Stimulated activated CD8-positive, alpha-beta memory T cell treated with anti-CD3 and anti-CD28 coated beads, Interleukin-7, amount 100 ng/mL, for 4 hours (primary cell): ENCODE data around the gene MTR.

Source experiments
- DNase-seq, 2 donors: peaks; one replicate each; pipeline ENCODE4 v3.0.0-alpha.2; 2020; ENCODE audit warnings: low read depth in 2 of 2

Gene MTR

GRCh38 chr1:236795035-236795756, at the start of gene MTR:
MTR (plus strand) TSS chr1:236795292; CDS start chr1:236795704, 412 bp downstream.
- DNase-seq = peak; percentile 93 to 94

GRCh38 chr1:236746785-236747184, 48.3 kb upstream of the MTR start:
- DNase-seq = no peak

GRCh38 chr1:236747311-236747985, 47.6 kb upstream of the MTR start:
- DNase-seq = no peak

GRCh38 chr1:236748268-236748870, 46.7 kb upstream of the MTR start:
- DNase-seq = no peak

- DNase-seq = no peak
Observed at GRCh38 chr1:236750928-236751327, 44.2 kb upstream of the MTR start.

- no peak for DNase-seq
Observed at GRCh38 chr1:236751385-236751784, 43.7 kb upstream of the MTR start.

- no peak for DNase-seq
Observed at GRCh38 chr1:236751935-236752334, 43.2 kb upstream of the MTR start.

GRCh38 chr1:236753516-236753915, 41.6 kb upstream of the MTR start:
- no peak for DNase-seq

GRCh38 chr1:236753964-236754363, 41.1 kb upstream of the MTR start:
- no peak for DNase-seq

GRCh38 chr1:236754525-236755210, 40.4 kb upstream of the MTR start:
- DNase-seq = no peak

GRCh38 chr1:236757640-236758039, 37.5 kb upstream of the MTR start:
- no peak for DNase-seq

- DNase-seq = no peak
Observed at GRCh38 chr1:236759252-236759859, 35.7 kb upstream of the MTR start.

GRCh38 chr1:236760480-236760879, 34.6 kb upstream of the MTR start:
- no peak for DNase-seq

GRCh38 chr1:236760986-236761385, 34.1 kb upstream of the MTR start:
- DNase-seq = no peak

GRCh38 chr1:236761397-236762132, 33.5 kb upstream of the MTR start:
- no peak for DNase-seq

- DNase-seq = no peak
Observed at GRCh38 chr1:236762410-236762809, 32.7 kb upstream of the MTR start.

GRCh38 chr1:236765831-236766230, 29.3 kb upstream of the MTR start:
- no peak for DNase-seq

- no peak for DNase-seq
Observed at GRCh38 chr1:236766506-236766905, 28.6 kb upstream of the MTR start.

- DNase-seq = no peak
Observed at GRCh38 chr1:236767276-236767675, 27.8 kb upstream of the MTR start.

- no peak for DNase-seq
Observed at GRCh38 chr1:236768601-236769000, 26.5 kb upstream of the MTR start.

GRCh38 chr1:236773919-236774318, 21.2 kb upstream of the MTR start:
- DNase-seq = no peak
